CD1c-positive myeloid dendritic cell (primary cell): ENCODE data around the gene F7.
"Not testable (repeated sequence)": the region's sequence is repeated elsewhere in the genome, so short reads cannot be mapped to it uniquely, and the experiment has no call there.

Source experiments
- DNase-seq: peaks from one replicate; pipeline ENCODE4 v3.0.0-alpha.2; 2016; ENCODE audit errors: extremely low spot score

The F7 gene

GRCh38 chr13:113072376-113072775 lies 33.2 kb upstream of the F7 start:
- DNase-seq = no peak

GRCh38 chr13:113073942-113074341 lies 31.6 kb upstream of the F7 start:
- no peak for DNase-seq

GRCh38 chr13:113074401-113074800 lies 31.2 kb upstream of the F7 start:
- no peak for DNase-seq

GRCh38 chr13:113074876-113075275 lies 30.7 kb upstream of the F7 start:
- DNase-seq = no peak

- DNase-seq = no peak
Measured at GRCh38 chr13:113075711-113076110, 29.9 kb upstream of the F7 start.

GRCh38 chr13:113076681-113077401 lies 28.8 kb upstream of the F7 start:
- DNase-seq = no peak

- no peak for DNase-seq
Measured at GRCh38 chr13:113077566-113077952, 28.0 kb upstream of the F7 start.

GRCh38 chr13:113077953-113078901 lies 27.4 kb upstream of the F7 start:
- no peak for DNase-seq

- no peak for DNase-seq
Measured at GRCh38 chr13:113078902-113079780, 26.4 kb upstream of the F7 start.

- not testable (repeated sequence) for DNase-seq
Measured at GRCh38 chr13:113079781-113080080, 25.9 kb upstream of the F7 start.

- no peak for DNase-seq
Measured at GRCh38 chr13:113080361-113080831, 25.2 kb upstream of the F7 start.

GRCh38 chr13:113080901-113081521 lies 24.6 kb upstream of the F7 start:
- DNase-seq = no peak

GRCh38 chr13:113082198-113083021 lies 23.2 kb upstream of the F7 start:
- no peak for DNase-seq

GRCh38 chr13:113083022-113083373 lies 22.6 kb upstream of the F7 start:
- no peak for DNase-seq

- no peak for DNase-seq
Measured at GRCh38 chr13:113083402-113084061, 22.1 kb upstream of the F7 start.

- DNase-seq = no peak
Measured at GRCh38 chr13:113084094-113084942, 21.3 kb upstream of the F7 start.

- DNase-seq = no peak
Measured at GRCh38 chr13:113084943-113085540, 20.5 kb upstream of the F7 start.

GRCh38 chr13:113086031-113086750 lies 19.4 kb upstream of the F7 start:
- DNase-seq = no peak
